Left renal cortex interstitium (tissue), 4 donors: ENCODE measurements around the gene DLD. TPM values are rescaled to one million over a fixed set of nuclear protein-coding genes. Genes with fewer than 3 reads are reported as not detected.
"Not testable (repeated sequence)": the region's sequence is repeated elsewhere in the genome, so short reads cannot be mapped to it uniquely, and the experiment has no call there.

Source experiments
- DNase-seq, 4 donors: peaks; one replicate each; pipeline ENCODE4 v3.0.0-alpha.2; 2013; ENCODE audit warnings: low read depth in 4 of 4, low spot score in 2 of 4, missing footprints in 1 of 4
- polyA plus RNA-seq, 4 donors: library from polyadenylated mRNA; unstranded; fragments of 120-200 nt; gene quantifications; one replicate each; pipeline ENCODE4 v1.2.1, GENCODE V29; 2013; ENCODE audit not compliant: insufficient read length in 4 of 4

DLD gene
- polyA plus RNA-seq, 4 donors, result 104 to 139 (median 115) TPM

DNA sequence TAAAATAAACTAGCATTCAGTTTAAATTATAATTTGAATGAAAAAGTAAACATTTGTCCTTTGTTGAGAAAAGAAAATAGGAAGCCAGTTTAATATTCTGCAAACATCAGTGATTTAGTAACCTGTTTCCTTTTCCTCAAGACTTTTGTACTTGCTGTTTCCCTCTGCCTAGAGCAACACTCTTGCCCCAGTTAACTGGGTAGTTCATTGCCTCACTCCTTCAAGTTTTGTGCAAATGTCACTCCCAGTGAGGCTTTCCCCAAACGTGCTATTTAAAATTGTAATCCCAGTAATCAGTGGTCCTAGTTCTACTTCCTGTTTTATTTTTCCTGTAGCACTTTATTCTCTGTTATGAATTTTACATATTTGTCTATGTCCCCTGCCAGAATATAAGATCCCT lies 23.8 kb downstream of the DLD start:
- DNase-seq, result no peak

DNA sequence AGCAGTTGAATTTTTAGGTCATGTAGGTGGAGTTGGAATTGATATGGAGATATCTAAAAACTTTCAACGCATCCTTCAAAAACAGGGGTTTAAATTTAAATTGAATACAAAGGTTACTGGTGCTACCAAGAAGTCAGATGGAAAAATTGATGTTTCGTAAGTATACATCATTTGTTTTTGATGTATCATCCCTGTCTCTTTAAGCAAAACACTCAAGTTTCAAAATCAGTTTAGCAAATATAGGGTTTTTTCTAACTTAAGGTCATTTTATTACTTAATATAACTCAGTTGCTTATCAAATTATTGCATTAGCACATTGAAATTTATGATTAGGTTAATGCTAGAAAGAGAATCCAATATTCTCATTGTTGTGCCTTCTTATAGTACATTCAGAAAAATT lies 24.6 kb downstream of the DLD start:
- no peak for DNase-seq

DNA sequence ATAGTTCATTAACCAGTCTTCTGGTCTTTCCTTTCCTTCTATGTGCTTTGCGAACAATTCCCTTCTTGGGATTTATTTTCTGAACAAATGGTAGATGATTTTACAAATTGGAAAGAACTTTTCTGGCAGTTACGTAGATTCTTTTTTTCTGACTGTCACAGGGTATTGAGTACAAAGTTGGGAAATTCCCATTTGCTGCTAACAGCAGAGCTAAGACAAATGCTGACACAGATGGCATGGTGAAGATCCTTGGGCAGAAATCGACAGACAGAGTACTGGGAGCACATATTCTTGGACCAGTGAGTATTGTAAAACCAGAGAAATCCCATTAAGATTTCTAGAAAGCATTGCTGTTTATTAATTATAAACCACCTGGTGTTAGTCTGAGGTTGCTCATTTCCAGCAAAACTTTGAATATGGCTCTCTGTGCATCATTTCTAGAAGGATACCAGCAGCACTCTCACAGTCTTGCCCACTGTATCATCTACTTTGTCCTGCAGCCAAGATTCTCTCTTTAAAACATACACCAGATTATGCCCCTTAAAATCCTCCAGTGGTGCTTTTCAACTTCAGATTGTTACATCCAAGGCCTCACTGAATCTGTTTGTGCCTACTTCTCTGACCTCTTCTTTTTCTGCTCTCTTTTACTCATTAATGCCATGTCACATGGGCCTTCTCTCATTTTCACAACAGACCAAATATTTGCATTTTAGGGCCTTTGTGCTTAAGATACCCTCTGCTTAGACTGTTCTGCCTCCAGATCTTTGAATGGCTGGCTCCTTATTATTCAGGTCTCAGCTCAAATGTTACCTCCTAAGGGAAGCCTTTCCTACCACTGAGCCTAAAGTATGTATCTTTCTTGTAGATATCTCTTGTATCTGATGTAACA lies 27.0 kb downstream of the DLD start:
- DNase-seq, result no peak

DNA sequence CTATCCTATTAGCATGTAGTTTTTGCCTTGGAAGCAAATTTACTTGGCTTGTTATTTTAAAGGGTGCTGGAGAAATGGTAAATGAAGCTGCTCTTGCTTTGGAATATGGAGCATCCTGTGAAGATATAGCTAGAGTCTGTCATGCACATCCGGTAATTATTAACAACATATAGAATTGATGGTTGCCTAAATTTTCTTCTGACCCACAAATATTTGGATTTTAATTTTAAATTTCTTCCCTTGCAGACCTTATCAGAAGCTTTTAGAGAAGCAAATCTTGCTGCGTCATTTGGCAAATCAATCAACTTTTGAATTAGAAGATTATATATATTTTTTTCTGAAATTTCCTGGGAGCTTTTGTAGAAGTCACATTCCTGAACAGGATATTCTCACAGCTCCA lies 28.0 kb downstream of the DLD start:
- no peak for DNase-seq

DNA sequence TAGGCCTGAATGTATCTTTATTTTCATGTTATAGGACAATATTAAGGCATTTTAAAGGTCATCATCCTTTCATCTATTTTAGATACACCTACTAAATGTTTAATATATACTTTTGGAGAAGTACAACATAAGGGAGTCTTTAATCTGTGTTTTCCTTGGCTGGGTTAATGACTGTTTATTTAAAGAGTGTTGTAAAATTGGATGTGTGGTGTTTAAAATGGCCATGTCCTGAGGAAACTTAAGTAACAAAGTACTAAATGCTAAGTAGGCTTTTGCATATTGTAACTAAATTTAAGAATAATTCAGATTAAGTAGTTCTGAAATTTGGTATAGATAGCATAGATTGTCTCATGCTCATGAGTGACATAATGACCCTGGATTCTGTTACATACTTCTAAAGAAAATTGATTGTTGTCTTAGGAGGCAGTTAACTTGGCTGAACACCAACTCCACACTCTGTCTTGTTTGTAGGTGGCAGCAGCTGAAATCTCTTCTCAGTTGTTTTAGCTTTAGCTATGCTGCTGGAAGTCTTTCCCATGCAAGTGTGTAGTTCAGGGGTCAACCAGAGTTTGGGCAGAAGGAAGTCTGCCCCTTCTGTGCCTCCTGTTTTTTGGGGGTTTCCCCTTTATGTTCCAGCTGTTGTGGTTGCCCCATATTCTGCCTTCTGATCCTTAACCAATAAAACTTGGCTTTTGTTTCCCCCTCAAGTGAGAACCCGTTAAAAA lies 29.2 kb downstream of the DLD start:
- DNase-seq, result no peak

DNA sequence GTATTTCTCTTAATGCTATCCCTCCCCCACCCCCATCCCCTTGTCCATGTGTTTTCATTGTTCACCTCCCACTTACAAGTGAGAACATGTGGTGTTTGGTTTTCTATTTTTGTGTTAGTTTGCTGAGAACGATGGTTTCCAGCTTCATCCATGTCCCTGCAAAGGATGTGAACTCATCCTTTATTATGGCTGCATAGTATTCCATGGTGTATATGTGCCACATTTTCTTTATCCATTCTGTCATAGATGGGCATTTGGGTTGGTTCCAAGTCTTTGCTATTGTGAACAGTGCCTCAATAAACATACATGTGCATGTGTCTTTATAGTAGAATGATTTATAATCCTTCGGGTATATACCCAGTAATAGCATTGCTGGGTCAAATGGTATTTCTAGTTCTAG lies 30.8 kb downstream of the DLD start:
- not testable (repeated sequence) for DNase-seq

DNA sequence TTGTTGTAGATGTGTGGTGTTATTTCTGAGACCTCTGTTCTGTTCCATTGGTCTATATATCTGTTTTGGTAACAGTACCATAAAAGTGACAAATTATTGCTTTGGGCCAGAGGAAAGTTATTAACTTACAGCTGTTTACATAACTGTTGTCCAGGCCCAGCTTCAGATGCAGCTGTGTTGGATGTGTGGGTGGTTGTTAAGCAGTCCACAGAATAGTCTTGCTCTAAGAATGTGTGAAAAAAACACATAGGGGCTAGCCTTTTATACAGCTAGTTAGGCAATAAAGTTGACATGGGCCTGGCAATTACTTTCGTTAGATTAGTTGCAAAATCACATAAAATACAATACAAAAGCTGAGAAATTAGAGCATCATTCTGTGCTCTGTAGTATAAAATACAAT lies 31.9 kb downstream of the DLD start:
- DNase-seq, result no peak

DNA sequence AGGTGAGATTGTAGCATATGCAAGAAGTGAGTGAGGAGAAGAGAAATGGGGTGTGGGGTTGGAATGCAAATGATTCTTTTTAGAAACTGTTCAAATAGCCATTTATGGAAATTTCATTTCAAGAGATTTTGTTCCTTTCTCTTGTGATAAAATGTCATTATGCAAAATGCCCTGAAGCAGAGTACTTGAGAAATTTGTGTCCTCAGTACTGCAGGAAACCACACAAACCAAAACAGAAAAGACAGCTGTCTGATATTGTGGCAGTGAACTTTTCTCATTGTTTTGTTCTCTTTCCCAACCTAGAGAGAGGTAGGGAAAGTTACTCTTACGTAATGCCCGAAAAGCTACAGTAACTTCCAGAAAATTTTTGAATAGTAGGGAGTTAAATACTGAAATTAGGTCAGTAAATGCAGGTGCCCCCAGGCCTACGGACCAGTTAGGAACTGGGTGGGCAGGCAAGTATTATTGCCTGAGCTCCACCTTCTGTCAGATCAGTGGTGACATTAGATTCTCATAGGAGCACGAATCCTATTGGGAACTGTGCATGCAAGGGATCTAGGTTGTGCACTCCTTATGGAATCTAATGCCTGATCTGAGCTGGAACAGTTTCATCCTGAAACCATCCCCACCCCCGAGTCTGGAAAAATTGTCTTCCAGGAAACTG lies 34.0 kb downstream of the DLD start:
- no peak for DNase-seq

DNA sequence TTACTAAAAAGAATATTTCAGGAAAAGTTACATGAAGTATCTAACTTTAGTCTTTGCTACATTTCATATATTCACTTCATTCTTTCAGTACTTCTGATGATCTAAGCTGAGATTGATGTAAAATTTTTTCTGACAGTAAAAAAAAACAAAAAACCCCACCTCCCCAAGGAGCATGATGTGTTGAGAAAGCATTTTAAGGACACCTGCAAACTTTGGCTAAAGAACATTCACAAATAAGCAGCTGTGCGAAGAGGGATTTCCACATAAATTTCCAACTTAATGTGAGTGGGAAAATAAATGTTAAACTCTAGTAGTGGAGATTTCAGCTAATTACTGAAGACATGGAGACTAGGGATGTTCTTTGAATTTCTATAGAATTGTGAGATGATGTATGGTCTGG lies 35.5 kb downstream of the DLD start:
- no peak for DNase-seq

DNA sequence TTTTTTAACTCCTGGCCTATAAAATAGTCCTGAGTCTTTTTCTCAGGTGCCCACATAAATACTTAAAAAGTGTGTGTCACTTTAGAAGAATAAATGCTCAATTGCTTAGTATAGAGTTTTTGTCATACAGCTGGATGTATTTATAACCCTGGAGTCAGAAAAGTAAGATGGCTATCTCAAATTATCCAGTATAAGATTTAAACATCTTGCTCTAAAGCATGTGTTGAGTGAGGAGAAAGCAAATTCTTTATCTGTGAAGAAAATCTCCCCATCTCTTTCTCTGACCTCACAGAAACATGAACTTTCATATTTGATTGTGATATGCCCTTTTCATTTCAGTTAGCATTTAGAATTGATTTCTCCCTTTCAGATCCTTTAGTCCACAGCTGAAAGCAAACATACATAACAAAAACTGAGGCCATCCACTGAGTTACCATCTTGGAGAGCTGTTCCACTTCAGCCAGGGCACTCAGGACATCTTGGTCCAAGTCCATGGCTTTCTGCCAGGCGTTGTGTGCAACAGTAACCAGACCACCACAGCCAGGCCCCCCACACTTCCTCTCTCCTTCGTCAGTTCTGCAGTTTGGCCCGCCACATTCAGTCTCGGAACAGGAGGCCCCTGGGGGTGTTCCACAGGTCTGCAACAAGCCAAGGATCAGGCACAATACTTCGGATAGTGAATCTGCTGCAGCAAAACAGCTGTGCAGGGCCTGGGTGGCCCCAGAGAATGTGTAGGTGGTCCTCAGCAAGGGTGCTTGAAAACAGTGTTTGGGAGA lies 40.9 kb downstream of the DLD start:
- no peak for DNase-seq

DNA sequence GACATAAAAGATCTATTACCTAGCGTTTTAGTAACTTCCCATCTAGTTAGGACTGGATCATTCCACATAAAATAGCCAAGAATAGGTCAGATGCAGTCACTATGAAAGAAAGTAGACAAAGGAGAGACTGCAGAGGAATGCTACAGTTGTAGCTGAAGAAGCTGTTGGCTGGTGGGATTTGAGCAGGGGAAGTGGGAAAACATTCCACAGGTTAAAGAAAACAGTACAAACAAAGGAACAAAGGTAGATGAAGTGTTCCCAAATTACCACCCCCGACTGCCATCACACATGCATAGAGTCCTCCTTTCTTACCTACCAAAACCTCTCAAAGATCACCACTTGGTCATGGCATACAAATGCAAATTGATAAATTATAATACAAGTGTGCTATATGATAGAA lies 41.8 kb downstream of the DLD start:
- DNase-seq, result no peak

DNA sequence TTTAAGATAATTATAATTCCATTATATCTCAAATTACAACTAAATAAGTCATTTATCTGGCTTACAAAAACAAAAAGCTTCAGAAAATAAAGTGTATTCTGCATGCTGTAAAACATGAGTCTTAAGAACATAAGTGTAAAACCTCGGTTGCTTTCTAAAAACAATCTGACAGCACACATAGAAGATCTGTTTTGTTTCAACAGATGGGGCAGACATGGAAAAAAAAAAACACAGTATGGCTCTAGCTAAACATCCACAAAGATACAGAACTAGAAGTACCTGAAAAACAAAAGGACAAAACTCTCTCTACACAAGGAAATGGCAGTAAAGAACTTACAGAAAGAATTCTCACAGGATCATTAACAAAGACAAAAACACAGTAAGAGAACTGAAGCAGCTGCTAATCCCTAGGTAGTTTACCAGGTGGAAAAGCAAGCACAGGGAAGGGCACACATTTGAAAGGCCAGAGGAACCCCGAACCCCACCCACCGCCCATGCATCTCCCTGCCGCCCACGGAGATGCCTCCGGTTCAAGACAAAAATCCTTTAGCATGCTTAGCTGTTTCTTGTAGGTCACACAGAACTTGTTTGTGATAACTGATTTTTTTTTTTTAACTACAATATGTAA lies 42.5 kb downstream of the DLD start:
- no peak for DNase-seq

DNA sequence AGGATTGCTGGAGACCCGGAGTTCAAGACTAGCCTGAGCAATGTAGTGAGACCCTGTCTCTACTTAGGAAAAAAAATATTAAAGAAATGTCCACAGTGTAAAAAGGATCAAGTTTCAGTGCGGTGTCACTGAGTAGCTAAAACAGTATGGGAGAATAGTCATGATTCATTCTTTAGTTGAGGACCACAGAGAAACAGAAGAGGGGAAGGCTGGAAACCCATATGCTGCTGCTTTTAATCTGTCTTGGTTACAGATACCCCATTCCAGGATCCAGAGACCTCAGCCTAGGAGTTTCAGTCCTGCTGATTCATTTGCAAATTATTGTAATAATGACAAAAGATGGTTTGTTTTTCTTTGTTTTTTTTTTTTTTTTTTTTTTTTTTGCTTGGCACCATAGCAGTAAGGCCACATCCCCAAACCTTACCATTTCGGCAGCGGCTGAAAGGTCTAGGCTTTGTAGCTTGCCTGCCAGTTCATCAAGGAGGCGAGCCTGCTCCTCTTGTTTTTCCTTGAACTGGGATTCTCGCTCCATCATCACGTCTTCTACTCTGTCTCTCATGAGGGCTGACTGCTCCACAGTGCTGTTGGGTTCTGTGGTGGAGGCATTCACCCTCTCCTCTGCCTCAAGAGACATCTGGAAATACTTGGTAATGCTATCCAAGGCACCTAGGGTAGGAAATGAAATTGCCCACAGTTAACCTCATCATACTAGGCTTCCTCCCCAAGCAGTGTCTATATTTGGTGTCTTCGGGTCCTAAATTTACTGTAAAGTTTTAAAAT lies 44.2 kb downstream of the DLD start:
- DNase-seq, result no peak

DNA sequence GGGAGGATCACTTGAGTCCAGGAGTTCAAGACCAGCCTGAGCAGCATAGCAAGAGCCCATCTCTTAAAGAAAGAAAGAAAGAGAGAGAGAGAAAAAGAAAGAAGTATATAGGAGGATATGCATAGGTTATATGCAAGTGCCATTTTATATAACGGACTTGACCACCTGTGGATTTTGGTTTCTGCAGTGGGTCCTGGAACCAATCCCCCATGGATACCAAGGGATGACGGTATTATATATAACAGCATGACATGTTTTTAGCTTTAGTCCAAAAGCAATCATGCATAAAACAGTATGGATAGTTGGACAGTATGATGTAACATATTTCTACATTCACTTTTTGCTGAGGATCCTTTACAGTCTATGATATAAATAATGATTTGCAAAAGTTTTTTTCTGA lies 45.3 kb downstream of the DLD start:
- no peak for DNase-seq

DNA sequence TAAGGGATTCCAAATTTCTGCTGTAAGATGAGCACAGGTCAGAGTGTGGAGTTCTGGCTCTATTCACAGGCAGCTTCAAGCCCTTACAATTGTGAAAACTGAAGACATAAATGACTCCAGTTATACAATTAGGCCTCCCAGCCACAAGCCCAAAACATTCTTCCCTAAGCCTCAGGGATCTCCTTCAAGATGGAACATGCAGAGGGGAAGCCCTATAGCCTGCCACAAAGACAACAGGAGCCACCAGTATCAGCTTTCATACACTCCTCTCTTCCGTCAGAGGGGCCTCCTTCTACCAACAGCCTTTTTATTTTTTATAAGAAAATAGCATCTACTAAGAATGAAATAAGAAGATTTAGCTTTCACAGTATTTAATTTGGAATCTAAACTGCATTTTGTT lies 46.5 kb downstream of the DLD start:
- no peak for DNase-seq

DNA sequence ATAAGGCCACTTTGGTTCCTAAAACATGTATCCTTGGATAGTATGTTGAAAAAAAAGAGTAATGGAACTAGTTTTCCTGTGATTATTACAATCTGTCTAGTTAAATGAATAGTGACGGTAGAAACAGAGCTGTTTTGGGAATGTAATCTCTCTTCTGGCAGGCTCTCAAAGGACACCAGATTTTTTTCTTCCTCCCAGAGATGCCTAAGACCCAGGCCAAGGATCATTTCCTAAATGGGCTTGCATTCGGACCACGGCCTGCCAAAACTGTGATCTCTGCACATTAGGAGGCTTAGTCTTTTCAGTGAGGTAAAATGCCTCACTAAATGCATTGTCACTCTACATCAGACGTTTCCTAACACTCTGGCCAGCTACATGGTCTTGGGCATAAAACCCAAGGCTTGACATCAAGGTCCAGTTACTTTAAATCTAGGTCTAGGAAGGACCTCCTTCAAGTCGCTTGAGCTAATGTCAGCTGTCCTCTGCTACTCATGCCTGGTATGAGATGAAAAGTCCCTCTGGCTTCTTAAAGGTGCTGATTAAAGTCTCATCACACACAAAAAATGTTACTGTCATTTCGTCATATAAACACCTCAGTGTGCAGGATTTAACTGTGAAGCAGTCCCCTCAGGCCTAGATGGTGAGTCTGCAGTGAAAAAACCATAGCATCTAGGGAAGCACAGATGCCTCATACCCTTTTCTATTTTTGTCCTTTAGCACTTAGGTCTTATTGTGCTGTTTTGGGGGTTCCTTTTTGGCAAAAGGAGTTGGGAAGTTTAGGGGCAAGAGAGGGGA lies 47.7 kb downstream of the DLD start:
- DNase-seq, result no peak

DNA sequence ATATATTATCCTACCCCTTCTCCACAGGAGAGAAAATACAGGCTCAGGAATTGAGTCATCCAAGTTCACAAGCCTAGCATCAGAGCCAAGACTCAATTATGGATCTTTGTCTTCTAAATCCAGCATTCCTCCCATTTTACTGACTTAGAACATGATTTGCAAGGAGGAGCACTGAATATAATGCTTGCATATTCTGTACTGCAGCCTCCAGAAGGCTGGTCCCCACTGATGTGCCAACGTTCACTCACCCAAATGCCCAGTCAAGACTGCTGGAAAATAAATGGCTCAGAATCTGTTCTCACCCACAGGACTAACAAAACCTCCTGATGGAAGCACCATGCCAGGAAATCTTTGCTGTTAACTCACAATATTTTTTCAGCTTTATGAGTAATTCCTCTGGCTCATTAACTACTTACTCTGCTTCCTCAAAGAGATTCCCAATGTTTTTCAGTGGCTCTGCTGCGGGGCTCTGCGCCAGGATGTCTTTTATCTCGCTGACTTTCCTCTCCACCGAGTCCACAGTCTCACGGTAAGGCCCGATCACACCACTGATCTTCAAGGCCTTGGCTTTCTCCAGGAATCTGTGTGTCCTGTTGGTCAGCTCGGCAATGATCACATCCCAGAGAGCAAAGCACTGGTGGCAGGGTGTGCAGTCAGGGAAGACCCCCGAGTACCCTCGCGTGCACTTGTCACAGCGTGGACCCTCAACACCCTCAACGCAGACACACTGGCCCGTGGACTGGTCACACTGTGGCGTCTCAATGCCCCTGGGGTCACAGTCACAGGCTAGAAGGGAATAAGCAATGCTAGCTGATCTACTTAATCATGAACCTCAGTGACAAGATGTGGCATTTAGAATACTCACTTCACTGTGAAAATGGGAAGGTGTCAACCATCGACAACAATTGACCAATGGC lies 48.8 kb downstream of the DLD start:
- DNase-seq, result no peak

DNA sequence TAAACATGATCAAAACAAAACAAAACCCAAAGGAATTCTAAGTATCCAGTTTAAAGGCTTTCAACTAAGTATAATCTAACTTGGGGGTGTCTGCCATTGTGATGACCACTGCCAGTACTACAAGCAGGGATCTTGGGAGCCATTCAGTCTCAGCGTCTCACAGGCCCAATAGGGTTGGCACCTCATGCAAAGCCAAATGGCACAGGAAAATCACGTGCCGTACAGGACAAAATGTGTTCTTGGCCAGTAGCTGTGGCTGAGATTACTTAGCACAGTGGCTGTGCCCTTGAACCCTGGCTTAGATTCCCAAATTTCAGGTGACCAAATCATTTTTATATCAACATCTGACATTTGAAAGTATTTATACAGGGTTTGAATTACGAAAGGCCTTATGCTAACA lies 50.0 kb downstream of the DLD start:
- DNase-seq, result no peak
